Measurements from ENCODE around the gene NIM1K. TPM values are rescaled to one million over a fixed set of nuclear protein-coding genes. Genes with fewer than 3 reads are reported as not detected.
A peak's percentile ranks its signal among the peaks of the same experiment; 100 is the strongest.
"Not testable (repeated sequence)": the region's sequence is repeated elsewhere in the genome, so short reads cannot be mapped to it uniquely, and the experiment has no call there.

Gene NIM1K

DNA sequence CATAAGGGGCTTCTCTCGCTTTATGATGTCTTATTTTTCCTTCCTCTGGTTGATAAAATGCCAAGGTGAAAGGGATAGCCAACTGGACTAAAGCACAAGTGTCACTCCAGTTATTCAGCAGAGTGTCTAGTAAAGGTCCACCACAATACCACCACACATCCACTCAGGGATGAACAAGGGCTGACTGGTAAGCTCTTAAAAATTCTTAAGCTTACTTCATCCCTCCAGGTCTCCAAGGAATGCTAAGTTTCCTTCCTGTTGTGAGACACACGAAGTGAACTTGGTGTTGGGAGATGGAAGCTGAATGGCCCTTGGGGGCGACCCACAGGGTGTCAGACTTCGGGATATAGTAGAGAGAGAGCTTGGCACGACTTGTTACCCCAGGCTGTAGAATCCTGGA is 124.4 kb downstream of the NIM1K start:
- H3K79me2 ChIP-seq (ENCODE audit: control insufficient read depth, insufficient read depth, low read length), result peaks cover 18% of the 10 kb centered on the region
- no peak for DNase-seq
- H3K27me3 ChIP-seq (ENCODE audit: insufficient read depth, low read length, poor library complexity), result no peaks in the 10 kb centered on the region
- H2BK15ac ChIP-seq (replicated peaks; ENCODE audit: low read depth), result no peak overlapping the region
- H2BK5ac ChIP-seq (ENCODE audit: low read length), result no peak overlapping the region
- no peak overlapping the region for H3K23ac ChIP-seq (ENCODE audit: low read length)
- no peak overlapping the region for H4K8ac ChIP-seq (ENCODE audit: low read depth, low read length)
- H3K9ac ChIP-seq (ENCODE audit: low read length), result no peak overlapping the region
- H3K36me3 ChIP-seq (ENCODE audit: control insufficient read depth, insufficient read depth, low read length), result no peaks in the 10 kb centered on the region
- H3K79me1 ChIP-seq (ENCODE audit: low read length), result no peaks in the 10 kb centered on the region
- no peak overlapping the region for H3K4me3 ChIP-seq (ENCODE audit: low read length)
- no peak overlapping the region for H3K56ac ChIP-seq (ENCODE audit: low read length)
- no peaks in the 10 kb centered on the region for H3K4me1 ChIP-seq (ENCODE audit: control insufficient read depth, low read depth, low read length)
- no peak overlapping the region for H4K5ac ChIP-seq (ENCODE audit: low read length)
- H2AK5ac ChIP-seq (ENCODE audit: low read length), result no peak overlapping the region
- H3K4me2 ChIP-seq (ENCODE audit: low read length), result no peak overlapping the region
- H2BK120ac ChIP-seq (ENCODE audit: low read depth, low read length), result no peak overlapping the region
- H3K18ac ChIP-seq (ENCODE audit: low read length), result no peak overlapping the region
- H3K27ac ChIP-seq (ENCODE audit: low read depth, low read length), result no peak overlapping the region
- H3K4ac ChIP-seq (ENCODE audit: low read depth, low read length), result peak overlapping the region; percentile 81
- WGBS (ENCODE audit: extremely low coverage, insufficient coverage, low lambda C conversion rate), result no CpG with 5 or more reads among the region's 5 CpGs

DNA sequence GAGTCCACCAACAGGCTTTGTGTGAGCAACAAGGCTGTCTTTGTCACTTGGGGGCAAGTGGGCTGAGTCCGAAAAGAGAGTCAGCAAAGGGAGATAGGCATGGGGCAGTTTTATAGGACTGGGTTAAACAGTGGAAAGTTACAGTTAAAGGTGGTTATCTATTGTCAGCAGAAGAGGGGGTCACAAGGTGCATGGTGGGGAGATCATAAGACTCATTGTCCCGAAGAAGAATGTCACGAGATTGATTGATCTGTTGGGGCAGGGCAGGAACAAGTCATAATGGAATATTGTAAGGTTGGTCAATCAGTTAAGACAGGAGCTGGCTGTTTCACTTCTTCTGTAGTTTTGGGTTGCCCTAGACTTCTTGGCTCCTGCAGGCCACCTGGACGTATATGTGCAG is 128.8 kb downstream of the NIM1K start:
- Histone ChIP-seq H2BK120ac (ENCODE audit: low read depth, low read length) (no peak overlapping the region), H3K18ac (ENCODE audit: low read length) (no peak overlapping the region), H2BK5ac (ENCODE audit: low read length) (no peak overlapping the region), H3K9ac (ENCODE audit: low read length) (no peak overlapping the region), H2BK15ac (replicated peaks; ENCODE audit: low read depth) (no peak overlapping the region), H3K56ac (ENCODE audit: low read length) (no peak overlapping the region), H3K27me3 (ENCODE audit: insufficient read depth, low read length, poor library complexity) (no peaks in the 10 kb centered on the region), H3K27ac (ENCODE audit: low read depth, low read length) (no peak overlapping the region), H3K4me1 (ENCODE audit: control insufficient read depth, low read depth, low read length) (no peaks in the 10 kb centered on the region), H3K79me1 (ENCODE audit: low read length) (no peaks in the 10 kb centered on the region), H2AK5ac (ENCODE audit: low read length) (no peak overlapping the region), H4K5ac (ENCODE audit: low read length) (no peak overlapping the region), H3K4me2 (ENCODE audit: low read length) (no peak overlapping the region), H3K4me3 (ENCODE audit: low read length) (no peak overlapping the region), H4K8ac (ENCODE audit: low read depth, low read length) (no peak overlapping the region), H3K79me2 (ENCODE audit: control insufficient read depth, insufficient read depth, low read length) (no peaks in the 10 kb centered on the region), H3K23ac (ENCODE audit: low read length) (no peak overlapping the region), H3K4ac (ENCODE audit: low read depth, low read length) (no peak overlapping the region), H3K36me3 (ENCODE audit: control insufficient read depth, insufficient read depth, low read length) (no peaks in the 10 kb centered on the region)
- no peak for DNase-seq
- no CpG with 5 or more reads among the region's 4 CpGs for WGBS (ENCODE audit: extremely low coverage, insufficient coverage, low lambda C conversion rate)

- not testable (repeated sequence) for H3K27me3 ChIP-seq (ENCODE audit: insufficient read depth, low read length, poor library complexity); H4K5ac ChIP-seq (ENCODE audit: low read length); H3K4me1 ChIP-seq (ENCODE audit: control insufficient read depth, low read depth, low read length); H2BK15ac ChIP-seq (replicated peaks; ENCODE audit: low read depth); H3K18ac ChIP-seq (ENCODE audit: low read length); H3K79me1 ChIP-seq (ENCODE audit: low read length); H2AK5ac ChIP-seq (ENCODE audit: low read length); H2BK5ac ChIP-seq (ENCODE audit: low read length); H3K79me2 ChIP-seq (ENCODE audit: control insufficient read depth, insufficient read depth, low read length); H3K4ac ChIP-seq (ENCODE audit: low read depth, low read length); H3K27ac ChIP-seq (ENCODE audit: low read depth, low read length); DNase-seq; H3K36me3 ChIP-seq (ENCODE audit: control insufficient read depth, insufficient read depth, low read length); H3K4me2 ChIP-seq (ENCODE audit: low read length); H3K4me3 ChIP-seq (ENCODE audit: low read length); H4K8ac ChIP-seq (ENCODE audit: low read depth, low read length); H3K23ac ChIP-seq (ENCODE audit: low read length); H3K9ac ChIP-seq (ENCODE audit: low read length); H3K56ac ChIP-seq (ENCODE audit: low read length); H2BK120ac ChIP-seq (ENCODE audit: low read depth, low read length)
- WGBS (ENCODE audit: extremely low coverage, insufficient coverage, low lambda C conversion rate), result no CpG with 5 or more reads among the region's 3 CpGs
These were observed 131.5 kb downstream of the NIM1K start for GRCh38 chr5:43323488-43323887.

- not testable (repeated sequence) for H3K27me3 ChIP-seq (ENCODE audit: insufficient read depth, low read length, poor library complexity); H2BK15ac ChIP-seq (replicated peaks; ENCODE audit: low read depth); H4K5ac ChIP-seq (ENCODE audit: low read length); H3K79me2 ChIP-seq (ENCODE audit: control insufficient read depth, insufficient read depth, low read length); H3K36me3 ChIP-seq (ENCODE audit: control insufficient read depth, insufficient read depth, low read length); H3K27ac ChIP-seq (ENCODE audit: low read depth, low read length); H3K4ac ChIP-seq (ENCODE audit: low read depth, low read length); H3K4me1 ChIP-seq (ENCODE audit: control insufficient read depth, low read depth, low read length); H2AK5ac ChIP-seq (ENCODE audit: low read length); H3K79me1 ChIP-seq (ENCODE audit: low read length); DNase-seq; H2BK5ac ChIP-seq (ENCODE audit: low read length); H3K9ac ChIP-seq (ENCODE audit: low read length); H3K56ac ChIP-seq (ENCODE audit: low read length); H2BK120ac ChIP-seq (ENCODE audit: low read depth, low read length); H3K4me3 ChIP-seq (ENCODE audit: low read length); H3K23ac ChIP-seq (ENCODE audit: low read length); H4K8ac ChIP-seq (ENCODE audit: low read depth, low read length); H3K18ac ChIP-seq (ENCODE audit: low read length); H3K4me2 ChIP-seq (ENCODE audit: low read length)
These were observed 133.6 kb downstream of the NIM1K start for GRCh38 chr5:43325624-43326023.

Small RNA genes within 50 kb of the gene (small RNA-seq; reads per million reads assigned to genes)
- not detected for gene AC106800.4 (ENCODE audit: insufficient read depth)

All from mesendoderm (in vitro differentiated cells).